Measurements from ENCODE around the gene PPP6C.

The PPP6C gene

DNA sequence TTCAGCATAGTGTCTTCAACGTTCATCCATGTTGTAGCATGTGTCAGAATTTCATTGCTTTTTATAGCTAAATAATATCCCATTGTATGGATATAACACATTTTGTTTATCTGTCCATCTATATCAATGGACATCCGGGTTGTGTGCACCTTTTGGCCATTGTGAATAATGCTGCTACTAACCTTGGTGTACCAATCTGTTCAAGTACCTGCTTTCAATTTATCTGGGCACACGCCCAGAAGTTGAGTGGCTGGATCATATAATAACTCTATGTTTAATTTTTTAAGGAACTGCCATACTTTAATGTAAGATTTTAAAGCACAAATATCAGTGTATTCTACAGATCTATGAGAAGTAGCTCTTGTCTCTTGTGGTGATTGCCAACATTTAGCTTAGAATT lies 89.8 kb downstream of the PPP6C start:
- DNase-seq (ENCODE audit: low read depth, low spot score), result no peak
